ENCODE measurements around the gene STIMATE. TPM values are rescaled to one million over a fixed set of nuclear protein-coding genes. Genes with fewer than 3 reads are reported as not detected.

The STIMATE gene
- total RNA-seq, 1 donor from 2014 or later: 10.2 TPM

- peaks cover 4% of the 10 kb centered on the region for H3K27me3 Mint-ChIP-seq (ENCODE audit: insufficient read depth, low read depth)
- no peak overlapping the region for H3K4me3 Mint-ChIP-seq
- TF ChIP-seq EZH2 (IDR thresholded peaks at IDR 0.05) (no peak), CTCF (IDR thresholded peaks at IDR 0.05) (no peak), EZH2phosphoT487 (IDR thresholded peaks at IDR 0.05) (no peak)
- H3K79me2 ChIP-seq (ENCODE audit: low read depth): peaks cover 4% of the 10 kb centered on the region
- DNase-seq (ENCODE audit: low spot score): no peak
- H3K27me3 ChIP-seq: no peaks in the 10 kb centered on the region
- no peaks in the 10 kb centered on the region for H3F3A ChIP-seq (ENCODE audit: low read depth)
- H3K4me1 Mint-ChIP-seq: peaks cover 5% of the 10 kb centered on the region
- no peak overlapping the region for H3K9ac ChIP-seq
- H3K27ac ChIP-seq: no peak overlapping the region
- H3K9me3 ChIP-seq (ENCODE audit: low read depth): no peaks in the 10 kb centered on the region
- H3K9me3 Mint-ChIP-seq: no peaks in the 10 kb centered on the region
- H3K4me2 ChIP-seq: no peak overlapping the region
- H3K27ac Mint-ChIP-seq: no peak overlapping the region
- no peaks in the 10 kb centered on the region for H3K36me3 Mint-ChIP-seq
- H3K36me3 ChIP-seq: no peaks in the 10 kb centered on the region
- H2AFZ ChIP-seq (replicated peaks): no peak overlapping the region
- H3K4me3 ChIP-seq: no peak overlapping the region
- peaks cover 6% of the 10 kb centered on the region for H3K4me1 ChIP-seq
- H4K20me1 ChIP-seq (ENCODE audit: low read depth): peaks cover 3% of the 10 kb centered on the region
Measured at GRCh38 chr3:52873433-52874159, 23.8 kb downstream of the STIMATE start.

DNA sequence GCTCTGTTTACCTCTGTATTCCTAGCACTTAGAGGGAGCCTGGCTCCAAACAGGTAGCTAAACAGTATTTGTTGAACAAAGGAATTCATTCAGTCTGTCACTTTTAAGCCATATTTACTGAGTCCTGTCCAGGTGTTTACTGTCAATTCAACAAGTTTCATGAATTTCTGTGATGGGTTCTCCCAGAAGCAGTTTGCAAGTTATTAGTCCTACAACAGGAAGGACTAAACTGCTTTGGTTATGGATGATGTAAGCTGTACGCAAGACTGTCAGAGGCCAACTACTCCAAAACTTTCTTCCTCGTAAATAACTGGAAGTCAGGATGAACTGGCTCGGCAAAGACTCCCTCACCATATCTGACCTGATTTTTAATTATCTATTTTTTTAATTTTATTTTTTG, 25.1 kb downstream of the STIMATE start:
- no peak overlapping the region for H3K4me2 ChIP-seq
- DNase-seq (ENCODE audit: low spot score): no peak
- H3K9me3 ChIP-seq (ENCODE audit: low read depth): no peaks in the 10 kb centered on the region
- H3K79me2 ChIP-seq (ENCODE audit: low read depth): peaks cover 4% of the 10 kb centered on the region
- H3K4me1 ChIP-seq: peaks cover 6% of the 10 kb centered on the region
- H3K4me3 ChIP-seq: no peak overlapping the region
- no peak overlapping the region for H3K27ac ChIP-seq
- no peaks in the 10 kb centered on the region for H3F3A ChIP-seq (ENCODE audit: low read depth)
- no peaks in the 10 kb centered on the region for H3K36me3 Mint-ChIP-seq
- H3K36me3 ChIP-seq: no peaks in the 10 kb centered on the region
- peaks cover 3% of the 10 kb centered on the region for H4K20me1 ChIP-seq (ENCODE audit: low read depth)
- H3K4me1 Mint-ChIP-seq: peaks cover 5% of the 10 kb centered on the region
- no peak overlapping the region for H3K4me3 Mint-ChIP-seq
- peaks cover 4% of the 10 kb centered on the region for H3K27me3 Mint-ChIP-seq (ENCODE audit: insufficient read depth, low read depth)
- H3K9ac ChIP-seq: no peak overlapping the region
- no peak overlapping the region for H2AFZ ChIP-seq (replicated peaks)
- H3K27ac Mint-ChIP-seq: no peak overlapping the region
- TF ChIP-seq CTCF (IDR thresholded peaks at IDR 0.05) (no peak), EZH2 (IDR thresholded peaks at IDR 0.05) (no peak), EZH2phosphoT487 (IDR thresholded peaks at IDR 0.05) (no peak)
- no peaks in the 10 kb centered on the region for H3K27me3 ChIP-seq
- no peaks in the 10 kb centered on the region for H3K9me3 Mint-ChIP-seq

GRCh38 chr3:52871761-52872160, 25.6 kb downstream of the STIMATE start:
- no peak for DNase-seq (ENCODE audit: low spot score)
- peaks cover 4% of the 10 kb centered on the region for H3K27me3 Mint-ChIP-seq (ENCODE audit: insufficient read depth, low read depth)
- H3K4me1 ChIP-seq: peaks cover 6% of the 10 kb centered on the region
- peaks cover 4% of the 10 kb centered on the region for H3K79me2 ChIP-seq (ENCODE audit: low read depth)
- no peak overlapping the region for H3K9ac ChIP-seq
- H3K27me3 ChIP-seq: no peaks in the 10 kb centered on the region
- H3K27ac Mint-ChIP-seq: peak overlapping the region; percentile 25
- peaks cover 5% of the 10 kb centered on the region for H3K4me1 Mint-ChIP-seq
- H2AFZ ChIP-seq (replicated peaks): no peak overlapping the region
- TF ChIP-seq CTCF (IDR thresholded peaks at IDR 0.05): no peak
- TF ChIP-seq EZH2 (IDR thresholded peaks at IDR 0.05): no peak
- no peak for TF ChIP-seq EZH2phosphoT487 (IDR thresholded peaks at IDR 0.05)
- H3K36me3 Mint-ChIP-seq: no peaks in the 10 kb centered on the region
- H3K9me3 ChIP-seq (ENCODE audit: low read depth): no peaks in the 10 kb centered on the region
- H3K36me3 ChIP-seq: no peaks in the 10 kb centered on the region
- H3K9me3 Mint-ChIP-seq: no peaks in the 10 kb centered on the region
- H3F3A ChIP-seq (ENCODE audit: low read depth): no peaks in the 10 kb centered on the region
- no peak overlapping the region for H3K4me3 Mint-ChIP-seq
- H3K27ac ChIP-seq: no peak overlapping the region
- no peak overlapping the region for H3K4me3 ChIP-seq
- no peak overlapping the region for H3K4me2 ChIP-seq
- peaks cover 3% of the 10 kb centered on the region for H4K20me1 ChIP-seq (ENCODE audit: low read depth)

Data from neural progenitor cell (in vitro differentiated cells).